ENCODE data around the gene PRKAG3. TPM values are rescaled to one million over a fixed set of nuclear protein-coding genes. Genes with fewer than 3 reads are reported as not detected.
A peak's percentile ranks its signal among the peaks of the same experiment; 100 is the strongest.

The PRKAG3 gene
- total and polyA plus RNA-seq, 8 donors: not detected

DNA sequence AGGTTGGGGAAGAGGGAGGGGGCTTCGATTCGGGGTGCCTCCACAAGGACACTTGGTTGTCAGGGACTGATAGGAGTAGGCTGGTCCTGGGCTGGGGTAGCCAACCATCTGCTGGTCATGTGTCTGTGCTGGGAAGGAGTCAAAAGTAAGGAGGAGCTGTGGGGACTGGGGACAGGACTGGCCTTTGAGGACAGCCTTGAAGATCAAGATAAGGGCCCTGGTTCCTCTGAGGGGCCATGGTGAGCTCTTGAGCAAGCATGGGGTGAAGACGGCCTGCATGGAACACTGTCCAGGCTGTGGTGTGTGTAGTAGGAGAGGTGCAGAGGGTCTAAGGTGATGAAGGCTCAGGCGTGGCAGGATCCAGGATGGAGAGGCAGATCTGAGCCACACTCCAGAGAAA is 47.9 kb downstream of the PRKAG3 start:
- H3K4me1 ChIP-seq: peaks cover 12 to 45% (median 22%) of the 10 kb centered on the region in 4 donors
- no peaks in the 10 kb centered on the region for H3K36me3 ChIP-seq
- peak overlapping the region in 1 of 4 donors; percentile 28 for H3K4me3 ChIP-seq
- intact Hi-C loops (cut with DNase I; ENCODE audit: low total_unique reads): no loop called here
- no peak for TF ChIP-seq EP300 (IDR thresholded peaks at IDR 0.05)
- TF ChIP-seq, protein P1, sequence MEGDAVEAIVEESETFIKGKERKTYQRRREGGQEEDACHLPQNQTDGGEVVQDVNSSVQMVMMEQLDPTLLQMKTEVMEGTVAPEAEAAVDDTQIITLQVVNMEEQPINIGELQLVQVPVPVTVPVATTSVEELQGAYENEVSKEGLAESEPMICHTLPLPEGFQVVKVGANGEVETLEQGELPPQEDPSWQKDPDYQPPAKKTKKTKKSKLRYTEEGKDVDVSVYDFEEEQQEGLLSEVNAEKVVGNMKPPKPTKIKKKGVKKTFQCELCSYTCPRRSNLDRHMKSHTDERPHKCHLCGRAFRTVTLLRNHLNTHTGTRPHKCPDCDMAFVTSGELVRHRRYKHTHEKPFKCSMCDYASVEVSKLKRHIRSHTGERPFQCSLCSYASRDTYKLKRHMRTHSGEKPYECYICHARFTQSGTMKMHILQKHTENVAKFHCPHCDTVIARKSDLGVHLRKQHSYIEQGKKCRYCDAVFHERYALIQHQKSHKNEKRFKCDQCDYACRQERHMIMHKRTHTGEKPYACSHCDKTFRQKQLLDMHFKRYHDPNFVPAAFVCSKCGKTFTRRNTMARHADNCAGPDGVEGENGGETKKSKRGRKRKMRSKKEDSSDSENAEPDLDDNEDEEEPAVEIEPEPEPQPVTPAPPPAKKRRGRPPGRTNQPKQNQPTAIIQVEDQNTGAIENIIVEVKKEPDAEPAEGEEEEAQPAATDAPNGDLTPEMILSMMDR (IDR thresholded peaks at IDR 0.05): no peak
- TF ChIP-seq POLR2AphosphoS5 (IDR thresholded peaks at IDR 0.05): no peak
- no peak for TF ChIP-seq POLR2A (IDR thresholded peaks at IDR 0.05)
- WGBS, 5 donors: 89 to 95% (median 92%) methylated on average over 4 of the region's 4 CpGs
- H3K27me3 ChIP-seq: peaks cover 0 to 11% (median 10%) of the 10 kb centered on the region in 3 donors
- peaks cover 0 to 4% (median 0%) of the 10 kb centered on the region in 4 donors for H3K9me3 ChIP-seq
- no peak for DNase-seq
- H3K27ac ChIP-seq: no peak overlapping the region

DNA sequence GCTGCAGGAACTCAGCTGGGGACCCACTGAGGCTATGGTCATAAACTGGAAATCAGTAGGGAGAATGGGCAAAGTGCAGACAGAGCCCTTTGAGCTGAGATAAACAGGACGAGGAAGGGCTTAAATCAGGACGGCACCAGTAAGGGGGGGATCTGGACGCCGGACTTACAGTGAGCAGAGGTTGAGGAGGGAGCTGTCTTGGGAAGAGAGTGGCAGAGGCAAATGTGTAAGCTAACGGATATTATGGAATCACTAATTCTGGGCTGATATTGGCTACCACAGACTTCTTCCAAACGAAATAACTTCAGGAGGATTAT is 49.1 kb downstream of the PRKAG3 start:
- Histone ChIP-seq H3K36me3 (no peaks in the 10 kb centered on the region), H3K4me1 (peaks cover 12 to 45% (median 22%) of the 10 kb centered on the region in 4 donors), H3K27me3 (peaks cover 0 to 11% (median 10%) of the 10 kb centered on the region in 3 donors), H3K9me3 (peaks cover 0 to 3% (median 0%) of the 10 kb centered on the region in 4 donors), H3K27ac (peak overlapping the region in 4 of 5 donors; percentile 68 to 87 (median 80)), H3K4me3 (peak overlapping the region; percentile 64 to 70 (median 66))
- TF ChIP-seq POLR2A (IDR thresholded peaks at IDR 0.05): no peak
- TF ChIP-seq, protein P1 (IDR thresholded peaks at IDR 0.05): no peak
- TF ChIP-seq EP300 (IDR thresholded peaks at IDR 0.05): no peak
- TF ChIP-seq POLR2AphosphoS5 (IDR thresholded peaks at IDR 0.05): no peak
- 11 to 22% (median 19%) methylated on average over 6 of the region's 6 CpGs for WGBS, 5 donors
- intact Hi-C loops (cut with DNase I; ENCODE audit: low total_unique reads): no loop called here
- DNase-seq: peak in 1 of 2 donors; percentile 45

DNA sequence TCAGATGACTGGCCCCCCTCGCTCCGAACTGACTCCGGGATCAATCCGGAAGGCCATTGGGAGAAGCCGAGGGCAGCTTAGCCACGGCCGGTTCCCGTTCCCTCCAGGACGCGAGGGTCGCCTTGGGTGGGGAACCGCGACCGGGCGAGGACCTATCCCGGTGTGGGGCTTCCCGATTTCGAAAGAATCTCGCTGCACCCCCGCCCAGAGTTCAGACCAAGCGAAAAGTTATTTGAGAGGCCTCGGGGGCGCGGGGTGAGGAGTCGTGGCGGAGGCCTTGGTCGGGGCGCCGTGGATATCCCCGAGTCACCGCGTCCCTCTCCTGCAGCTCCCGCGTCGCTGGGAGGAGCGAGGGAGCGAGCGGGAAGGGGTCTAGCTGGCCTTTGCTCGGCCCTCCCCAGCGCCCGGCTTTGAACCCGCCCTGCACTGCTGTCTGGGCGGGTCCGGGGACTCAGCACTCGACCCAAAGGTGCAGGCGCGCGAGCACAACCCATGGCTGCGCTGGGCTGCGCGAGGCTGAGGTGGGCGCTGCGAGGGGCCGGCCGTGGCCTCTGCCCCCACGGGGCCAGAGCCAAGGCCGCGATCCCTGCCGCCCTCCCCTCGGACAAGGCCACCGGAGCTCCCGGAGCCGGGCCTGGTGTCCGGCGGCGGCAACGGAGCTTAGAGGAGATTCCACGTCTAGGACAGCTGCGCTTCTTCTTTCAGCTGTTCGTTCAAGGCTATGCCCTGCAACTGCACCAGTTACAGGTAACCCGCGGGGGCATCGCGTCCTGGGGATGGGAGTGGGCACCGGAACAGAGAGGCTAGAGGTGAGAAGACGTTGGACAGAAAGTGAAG is 49.7 kb downstream of the PRKAG3 start, which contains the start of gene CYP27A1:
Gene CYP27A1 (plus strand): TSS at position 457 of the 837 bp plus-strand sequence. CDS start 36 bp downstream, at position 493.
- H3K4me3 ChIP-seq: peak within 1 kb of the TSS; percentile 64 to 70 (median 66)
- H3K36me3 ChIP-seq: no peaks in the 10 kb centered on the region
- H3K4me1 ChIP-seq: peaks cover 12 to 45% (median 22%) of the 10 kb centered on the region in 4 donors
- H3K27ac ChIP-seq: peak within 1 kb of the TSS; percentile 68 to 87 (median 78)
- peak; percentile 39 to 78 for DNase-seq
- intact Hi-C loops (cut with DNase I; ENCODE audit: low total_unique reads): no loop called here
- H3K27me3 ChIP-seq: peaks cover 0 to 11% (median 10%) of the 10 kb centered on the region in 3 donors
- peaks cover 0 to 8% (median 2%) of the 10 kb centered on the region in 4 donors for H3K9me3 ChIP-seq
- TF ChIP-seq POLR2A (IDR thresholded peaks at IDR 0.05) (no peak), POLR2AphosphoS5 (IDR thresholded peaks at IDR 0.05) (peak in 1 of 3 donors; percentile 4)
- 1 to 3% (median 2%) methylated on average over 35 to 76 of the region's 76 CpGs for WGBS, 5 donors

DNA sequence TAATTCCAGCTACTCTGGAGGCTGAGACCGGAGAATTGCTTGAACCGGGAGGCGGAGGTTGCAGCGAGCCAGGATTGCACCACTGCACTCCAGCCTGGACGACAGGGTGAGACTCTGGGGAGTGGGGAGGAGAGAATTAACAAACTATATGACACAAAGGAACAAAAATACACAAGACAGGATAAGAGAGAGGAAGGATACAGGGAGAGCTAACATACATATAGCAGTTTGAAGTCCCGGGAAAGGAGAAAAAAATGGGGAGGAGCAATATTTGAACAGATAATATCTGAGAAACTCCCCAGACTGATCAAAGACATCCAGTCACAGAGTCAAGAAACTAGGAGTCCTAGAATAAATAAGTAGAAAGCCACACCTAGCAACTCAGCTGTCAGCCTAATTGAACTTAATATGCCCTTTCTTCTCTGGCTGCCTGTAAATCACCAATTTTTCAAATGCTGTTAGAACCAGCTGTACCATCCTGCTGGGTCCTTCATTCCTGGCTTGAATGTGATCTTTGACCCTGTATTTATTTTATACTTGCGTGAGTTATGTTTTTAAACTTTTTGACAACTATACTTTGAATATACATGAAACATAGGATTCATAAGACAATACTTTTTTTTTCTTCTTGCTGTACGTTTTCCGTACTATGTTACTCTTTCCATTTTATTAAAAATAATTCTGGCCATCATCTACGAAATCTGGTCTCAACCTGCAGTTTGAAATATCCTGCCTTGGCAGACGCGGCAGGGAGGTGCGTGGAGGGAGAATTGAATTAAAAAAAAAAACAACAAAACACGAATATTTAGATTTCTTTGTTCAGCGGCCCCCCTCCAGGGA is 50.5 kb downstream of the PRKAG3 start:
- intact Hi-C loops (cut with DNase I; ENCODE audit: low total_unique reads): no loop called here
- peaks cover 0 to 11% (median 10%) of the 10 kb centered on the region in 3 donors for H3K27me3 ChIP-seq
- peak overlapping the region; percentile 64 to 70 (median 66) for H3K4me3 ChIP-seq
- no peaks in the 10 kb centered on the region for H3K36me3 ChIP-seq
- H3K9me3 ChIP-seq: peaks cover 0 to 13% (median 4%) of the 10 kb centered on the region in 4 donors
- TF ChIP-seq, protein P1 (IDR thresholded peaks at IDR 0.05): no peak
- no peak for TF ChIP-seq POLR2AphosphoS5 (IDR thresholded peaks at IDR 0.05)
- no peak for TF ChIP-seq POLR2A (IDR thresholded peaks at IDR 0.05)
- no peak for TF ChIP-seq EP300 (IDR thresholded peaks at IDR 0.05)
- H3K27ac ChIP-seq: peak overlapping the region; percentile 68 to 87 (median 78)
- 31 to 40% (median 34%) methylated on average over 15 of the region's 15 CpGs for WGBS, 5 donors
- peak in 1 of 2 donors; percentile 66 for DNase-seq
- peaks cover 12 to 45% (median 22%) of the 10 kb centered on the region in 4 donors for H3K4me1 ChIP-seq
